IPS DF 6.9 (cell line): ENCODE measurements around the gene CCNK.

ENCODE experiments used
- DNase-seq: peaks from one replicate; pipeline ENCODE4 v3.0.0-alpha.2; 2013; ENCODE audit warnings: low read depth, low spot score
- H3K27ac ChIP-seq: one replicate; pipeline ENCODE4 v1.5.1; 2013; ENCODE audit warnings: low read length, control low read depth
- H3K27me3 ChIP-seq: 2 replicates; pipeline ENCODE4 v1.6.1; 2013; ENCODE audit warnings: mild to moderate bottlenecking, low read length; ENCODE audit not compliant: control insufficient read depth, insufficient read depth
- H3K36me3 ChIP-seq: 2 replicates; pipeline ENCODE4 v1.6.1; 2013; ENCODE audit warnings: low read length; ENCODE audit not compliant: control insufficient read depth, insufficient read depth
- H3K4me1 ChIP-seq: 2 replicates; pipeline ENCODE4 v1.6.1; 2013; ENCODE audit warnings: low read length; ENCODE audit not compliant: control insufficient read depth, insufficient read depth
- H3K4me3 ChIP-seq: 2 replicates; pipeline ENCODE4 v1.5.1; 2013; ENCODE audit warnings: mild to moderate bottlenecking, low read length
- H3K9me3 ChIP-seq: 2 replicates; pipeline ENCODE4 v1.6.1; 2013; ENCODE audit warnings: low read length, inconsistent platforms; ENCODE audit not compliant: control insufficient read depth, insufficient read depth
- WGBS: extraction: QIAGEN DNeasy Blood & Tissue Kit; methylation state at CpG from one replicate; pipeline ENCODE4 v1.1.7; 2013; ENCODE audit warnings: mixed read lengths, missing lambda C conversion rate; ENCODE audit not compliant: insufficient read length, insufficient coverage; 5-methylcytosine and 5-hydroxymethylcytosine counted together

CCNK gene

GRCh38 chr14:99519347-99519881, 38.2 kb downstream of the CCNK start:
- peaks cover 17% of the 10 kb centered on the region for H3K4me1 ChIP-seq
- H3K27me3 ChIP-seq, result no peaks in the 10 kb centered on the region
- no peak overlapping the region for H3K4me3 ChIP-seq
- no peak for DNase-seq
- H3K27ac ChIP-seq, result no peak overlapping the region
- H3K9me3 ChIP-seq, result no peaks in the 10 kb centered on the region
- WGBS, result no CpG with 5 or more reads among the region's 8 CpGs
- H3K36me3 ChIP-seq, result peaks cover 2% of the 10 kb centered on the region; the same call in 1 of the 2 replicates

- H3K27me3 ChIP-seq, result no peaks in the 10 kb centered on the region
- H3K4me1 ChIP-seq, result peaks cover 17% of the 10 kb centered on the region
- H3K36me3 ChIP-seq, result no peaks in the 10 kb centered on the region; the same call in 1 of the 2 replicates
- H3K27ac ChIP-seq, result no peak overlapping the region
- DNase-seq, result no peak
- no peaks in the 10 kb centered on the region for H3K9me3 ChIP-seq
- WGBS, result no CpG with 5 or more reads among the region's 6 CpGs
- H3K4me3 ChIP-seq, result no peak overlapping the region
Observed at GRCh38 chr14:99519931-99520421, 38.8 kb downstream of the CCNK start.

DNA sequence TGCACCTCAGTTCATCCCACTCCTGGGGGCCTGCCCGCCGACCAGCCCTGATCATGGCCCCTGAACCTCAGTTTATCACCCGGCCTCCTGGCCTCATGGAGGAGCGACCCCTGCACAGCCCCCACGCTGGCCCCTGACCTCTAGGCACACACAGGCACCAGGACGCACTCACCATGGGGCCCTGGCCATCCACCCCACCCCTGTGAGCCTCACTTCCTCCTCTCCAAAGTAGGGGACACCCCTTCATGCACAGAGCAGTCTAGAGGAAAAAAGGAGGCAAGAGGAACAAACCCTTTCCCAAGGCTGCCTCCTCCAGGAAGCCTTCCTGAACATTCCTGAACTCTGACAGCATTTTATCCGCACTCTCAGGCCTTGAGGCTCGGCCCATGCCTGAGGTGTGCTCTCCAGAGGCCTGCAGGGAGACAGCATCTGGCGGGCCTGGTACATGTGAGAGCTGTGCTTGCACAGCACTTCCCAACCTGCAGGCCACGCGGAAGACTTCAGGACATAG, 39.4 kb downstream of the CCNK start:
- no peak for DNase-seq

DNA sequence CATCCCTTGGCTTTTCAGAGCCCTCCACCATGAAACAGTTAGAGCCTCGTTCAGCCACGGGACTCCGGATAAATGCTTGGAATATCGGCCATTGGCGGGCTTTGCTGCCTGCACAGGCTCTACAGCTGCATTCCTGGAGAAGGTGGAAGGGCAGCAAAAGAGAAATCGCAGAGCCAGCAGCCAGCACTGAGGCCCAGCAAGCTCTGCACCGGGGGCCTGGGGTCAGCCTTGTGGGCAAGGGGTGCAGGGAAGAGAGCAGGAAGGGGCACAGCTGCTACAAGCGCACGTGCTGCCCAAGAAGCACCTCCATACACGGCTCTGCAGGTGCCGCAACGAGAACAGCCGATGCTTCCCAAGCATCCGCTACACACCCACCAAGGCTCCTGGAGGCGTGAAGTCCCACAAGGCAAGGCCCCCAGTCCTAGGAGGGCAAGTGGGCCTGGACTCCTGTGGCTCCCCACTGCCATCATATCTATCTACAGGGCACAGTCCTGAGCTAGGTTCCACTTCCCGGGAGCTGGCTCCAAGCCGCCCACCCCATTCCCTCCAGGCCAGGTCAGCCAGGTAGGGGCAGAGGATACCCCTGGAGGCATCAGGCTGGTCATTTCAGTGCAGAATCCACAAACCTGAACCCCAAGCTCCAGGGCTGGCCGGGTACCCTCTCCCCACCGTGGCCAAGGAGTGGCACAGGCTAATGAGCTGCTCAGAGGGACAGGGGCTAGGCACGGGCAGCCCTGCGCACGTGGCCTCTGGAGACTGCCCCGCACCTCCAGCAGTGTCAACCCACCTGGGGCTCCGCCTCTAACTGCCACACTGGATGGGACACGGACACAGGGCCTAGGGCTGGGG, 40.2 kb downstream of the CCNK start:
- Histone ChIP-seq H3K36me3 (no peaks in the 10 kb centered on the region), H3K27me3 (no peaks in the 10 kb centered on the region), H3K27ac (no peak overlapping the region), H3K9me3 (no peaks in the 10 kb centered on the region), H3K4me3 (no peak overlapping the region), H3K4me1 (peaks cover 22% of the 10 kb centered on the region)
- no CpG with 5 or more reads among the region's 25 CpGs for WGBS
- no peak for DNase-seq

More for the DNA sequence above, 39.4 kb downstream of the CCNK start:
- Histone ChIP-seq H3K9me3 (no peaks in the 10 kb centered on the region), H3K36me3 (no peaks in the 10 kb centered on the region), H3K27me3 (no peaks in the 10 kb centered on the region), H3K27ac (no peak overlapping the region), H3K4me3 (no peak overlapping the region), H3K4me1 (peaks cover 20% of the 10 kb centered on the region)
- no CpG with 5 or more reads among the region's 11 CpGs for WGBS

- Histone ChIP-seq H3K9me3 (no peaks in the 10 kb centered on the region), H3K36me3 (no peaks in the 10 kb centered on the region), H3K4me1 (peaks cover 22% of the 10 kb centered on the region), H3K4me3 (no peak overlapping the region), H3K27me3 (no peaks in the 10 kb centered on the region), H3K27ac (no peak overlapping the region)
- WGBS, result no CpG with 5 or more reads among the region's 18 CpGs
- no peak for DNase-seq
Observed at GRCh38 chr14:99522025-99522401, 40.8 kb downstream of the CCNK start.

GRCh38 chr14:99522457-99522891, 41.3 kb downstream of the CCNK start:
- WGBS, result no CpG with 5 or more reads among the region's 12 CpGs
- DNase-seq, result no peak
- H3K27me3 ChIP-seq, result no peaks in the 10 kb centered on the region
- H3K27ac ChIP-seq, result no peak overlapping the region
- H3K36me3 ChIP-seq, result no peaks in the 10 kb centered on the region
- H3K9me3 ChIP-seq, result no peaks in the 10 kb centered on the region
- no peak overlapping the region for H3K4me3 ChIP-seq
- H3K4me1 ChIP-seq, result peaks cover 22% of the 10 kb centered on the region

GRCh38 chr14:99522934-99523703, 41.9 kb downstream of the CCNK start:
- Histone ChIP-seq H3K4me1 (peaks cover 27% of the 10 kb centered on the region), H3K36me3 (no peaks in the 10 kb centered on the region), H3K4me3 (no peak overlapping the region), H3K9me3 (no peaks in the 10 kb centered on the region), H3K27me3 (no peaks in the 10 kb centered on the region), H3K27ac (no peak overlapping the region)
- WGBS, result no CpG with 5 or more reads among the region's 14 CpGs
- no peak for DNase-seq

DNA sequence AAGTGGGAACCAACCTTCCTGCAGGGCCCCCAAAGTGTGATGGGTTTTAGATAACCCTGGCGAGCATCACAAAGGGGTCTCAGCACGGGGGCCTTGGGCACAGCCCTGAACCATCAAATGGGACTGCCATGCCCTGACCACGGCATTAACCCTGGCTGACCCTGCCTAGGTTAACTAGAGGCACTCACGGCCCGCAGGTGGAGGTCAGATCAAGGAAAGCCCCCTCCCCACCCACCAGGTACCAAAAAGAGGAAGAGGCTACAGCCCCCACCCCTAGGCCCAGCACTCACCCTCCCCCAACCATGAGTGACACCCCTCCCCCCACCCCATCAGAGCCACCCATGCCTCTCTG, 42.5 kb downstream of the CCNK start:
- Histone ChIP-seq H3K36me3 (no peaks in the 10 kb centered on the region), H3K9me3 (no peaks in the 10 kb centered on the region), H3K27me3 (no peaks in the 10 kb centered on the region), H3K27ac (no peak overlapping the region), H3K4me1 (peaks cover 25% of the 10 kb centered on the region), H3K4me3 (no peak overlapping the region)
- no peak for DNase-seq
- WGBS, result no CpG with 5 or more reads among the region's 5 CpGs

DNA sequence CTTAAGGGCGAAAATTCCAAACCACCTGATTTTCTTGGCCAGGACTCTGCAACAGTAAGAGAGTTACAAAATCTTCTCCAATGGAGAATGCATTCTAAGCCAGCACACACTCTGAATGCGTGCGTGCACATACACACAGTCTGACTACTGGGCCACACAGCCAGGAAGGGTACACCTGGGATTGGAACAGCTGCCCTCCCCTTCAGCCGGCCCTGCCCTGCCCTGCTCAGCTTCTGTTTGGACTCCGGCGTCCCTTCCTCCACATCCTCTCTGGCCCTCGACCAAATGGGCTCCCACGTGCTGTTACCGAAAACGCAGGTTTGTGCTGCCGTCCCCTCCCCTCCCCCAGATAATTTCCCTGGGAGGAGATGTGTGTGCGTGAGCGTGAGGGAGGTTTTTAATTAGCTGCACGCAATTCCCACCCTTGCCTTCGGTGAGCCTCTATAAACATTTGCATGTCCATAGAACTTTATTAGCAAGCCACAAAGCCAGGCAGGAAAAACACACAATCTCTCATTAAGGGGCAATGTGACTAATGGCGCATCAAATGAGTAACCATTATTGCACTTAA, 43.0 kb downstream of the CCNK start:
- DNase-seq, result no peak

More for the DNA sequence above, 43.0 kb downstream of the CCNK start:
- Histone ChIP-seq H3K4me1 (peaks cover 25% of the 10 kb centered on the region), H3K27ac (no peak overlapping the region), H3K9me3 (no peaks in the 10 kb centered on the region), H3K36me3 (no peaks in the 10 kb centered on the region), H3K4me3 (no peak overlapping the region), H3K27me3 (no peaks in the 10 kb centered on the region)
- WGBS, result no CpG with 5 or more reads among the region's 16 CpGs
